Hematopoietic multipotent progenitor cell treated with erythropoietin and hydrocortisone succinate and interleukin-3 and kit ligand, for 17 days (in vitro differentiated cells): Measurements from ENCODE around the gene LMAN2.
A peak's percentile ranks its signal among the peaks of the same experiment; 100 is the strongest.
"Not testable (repeated sequence)": the region's sequence is repeated elsewhere in the genome, so short reads cannot be mapped to it uniquely, and the experiment has no call there.

Experiments used
- DNase-seq: peaks from one replicate; pipeline ENCODE4 v3.0.0-alpha.2; 2015; ENCODE audit warnings: low spot score

The LMAN2 gene

DNA sequence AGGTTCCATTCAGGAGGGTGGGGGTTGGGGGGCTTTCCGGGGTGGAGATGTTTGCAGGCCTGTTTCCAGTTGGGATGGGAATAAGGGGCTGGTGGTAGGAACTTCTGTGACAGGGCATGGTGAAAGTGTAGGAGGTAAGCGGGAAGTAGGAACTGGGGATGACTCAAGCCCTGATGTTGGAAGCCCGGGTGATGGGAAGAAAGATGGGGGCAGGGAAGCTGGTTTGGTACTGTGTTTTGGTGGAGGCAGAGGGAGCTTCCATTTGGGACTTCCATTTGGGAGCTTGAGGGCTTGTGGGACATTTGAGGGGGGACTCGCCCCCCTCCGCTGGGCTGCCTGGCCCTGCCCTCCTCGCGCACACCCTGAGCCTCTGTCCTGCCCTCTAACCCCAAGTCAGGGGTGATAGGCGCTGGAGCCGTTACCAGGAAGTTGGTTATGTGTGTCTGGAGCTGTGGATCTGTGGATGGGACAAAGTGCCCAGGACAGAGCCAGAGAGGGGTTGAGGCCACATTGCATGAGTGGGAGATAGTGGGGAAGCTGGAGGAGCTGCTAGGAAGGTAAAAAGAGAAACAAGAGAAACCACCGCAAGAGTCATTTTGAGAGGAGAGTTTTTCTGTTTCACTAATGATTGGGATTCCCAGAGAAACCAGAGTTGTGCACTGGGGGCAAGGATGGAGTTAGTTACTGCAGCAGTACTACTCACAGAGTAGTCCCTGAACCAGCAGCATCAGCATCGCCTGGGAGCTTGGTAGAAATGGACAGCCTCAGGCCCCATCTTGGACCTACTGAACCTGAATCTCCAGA, 12.9 kb upstream of the LMAN2 start:
- DNase-seq, result no peak

DNA sequence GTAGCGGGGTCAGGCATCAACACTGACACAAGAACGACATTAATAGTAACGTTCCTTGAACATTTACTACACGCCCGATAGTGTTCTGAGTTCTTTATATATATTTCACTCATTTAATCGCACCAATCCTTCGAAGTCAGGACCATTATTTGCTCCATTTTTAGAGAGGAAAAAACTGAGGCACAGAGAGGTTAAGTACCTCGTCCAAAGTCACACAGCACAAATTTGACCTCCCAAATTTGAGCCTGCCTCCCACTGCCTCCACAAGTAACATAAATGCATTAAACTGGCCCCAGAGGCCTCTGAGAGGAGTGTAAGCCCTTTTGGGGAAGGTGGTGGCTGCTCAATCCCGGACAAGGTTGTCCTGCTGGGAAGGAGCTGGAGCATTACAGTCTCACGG, 12.1 kb upstream of the LMAN2 start:
- no peak for DNase-seq

DNA sequence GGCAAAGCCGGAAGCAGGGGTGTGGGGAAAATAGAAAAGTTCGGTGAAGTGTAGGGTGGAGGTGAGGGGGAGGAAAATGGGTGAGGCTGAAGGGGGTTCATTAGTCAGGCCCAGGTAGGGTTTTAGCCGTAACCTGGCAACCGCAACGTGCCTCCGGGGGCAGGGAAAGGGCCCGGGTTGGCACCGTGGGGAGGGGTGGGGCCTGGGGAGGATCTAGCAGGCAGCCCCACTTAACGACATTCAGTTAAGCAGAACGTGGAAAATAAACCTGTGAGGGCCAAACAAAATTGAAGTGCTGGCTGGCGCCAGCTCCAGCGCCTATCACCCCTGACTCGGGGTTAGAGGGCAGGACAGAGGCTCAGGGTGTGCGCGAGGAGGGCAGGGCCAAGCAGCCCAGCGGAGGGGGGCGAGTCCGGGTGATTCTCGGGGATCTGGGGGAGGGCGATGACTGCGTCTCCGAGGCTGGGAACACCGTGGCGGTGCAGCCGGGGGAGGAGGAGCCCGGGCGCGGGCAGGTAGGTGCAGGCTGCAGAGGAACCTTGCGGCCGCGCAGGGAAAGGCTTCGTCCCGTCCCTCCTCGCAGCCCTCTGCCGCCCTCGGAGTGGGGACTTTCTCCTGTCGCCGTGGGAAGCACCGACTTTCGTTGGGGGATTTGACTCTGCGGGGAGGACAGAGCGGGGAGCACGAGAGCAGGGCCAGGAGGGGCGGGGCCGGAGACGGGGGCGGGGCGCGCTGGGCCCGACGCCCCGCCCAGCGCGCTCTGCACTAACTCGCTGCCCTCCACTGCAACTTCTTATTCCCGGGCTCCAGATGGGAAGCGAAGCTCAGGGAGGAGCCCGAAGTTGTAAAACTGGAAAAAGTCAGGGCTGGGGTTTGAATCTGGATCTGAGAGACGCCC, 11.4 kb upstream of the LMAN2 start:
- DNase-seq, result peak; percentile 79

DNA sequence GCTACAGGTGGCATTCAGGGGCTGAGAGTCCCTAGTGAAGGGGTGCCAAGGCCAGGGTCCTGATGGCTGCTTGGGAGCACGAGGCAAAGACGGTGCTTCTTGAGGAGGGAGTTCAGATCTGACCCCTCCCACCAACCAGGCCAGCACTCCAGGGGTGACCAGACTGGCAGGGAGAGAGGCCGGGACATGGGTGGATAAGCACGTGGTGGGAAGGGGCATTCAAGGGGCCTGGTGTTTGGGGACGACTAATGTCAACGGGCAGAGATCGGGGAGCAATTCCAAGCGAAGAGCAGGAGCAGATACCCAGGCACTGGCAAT, 10.8 kb upstream of the LMAN2 start:
- no peak for DNase-seq

DNA sequence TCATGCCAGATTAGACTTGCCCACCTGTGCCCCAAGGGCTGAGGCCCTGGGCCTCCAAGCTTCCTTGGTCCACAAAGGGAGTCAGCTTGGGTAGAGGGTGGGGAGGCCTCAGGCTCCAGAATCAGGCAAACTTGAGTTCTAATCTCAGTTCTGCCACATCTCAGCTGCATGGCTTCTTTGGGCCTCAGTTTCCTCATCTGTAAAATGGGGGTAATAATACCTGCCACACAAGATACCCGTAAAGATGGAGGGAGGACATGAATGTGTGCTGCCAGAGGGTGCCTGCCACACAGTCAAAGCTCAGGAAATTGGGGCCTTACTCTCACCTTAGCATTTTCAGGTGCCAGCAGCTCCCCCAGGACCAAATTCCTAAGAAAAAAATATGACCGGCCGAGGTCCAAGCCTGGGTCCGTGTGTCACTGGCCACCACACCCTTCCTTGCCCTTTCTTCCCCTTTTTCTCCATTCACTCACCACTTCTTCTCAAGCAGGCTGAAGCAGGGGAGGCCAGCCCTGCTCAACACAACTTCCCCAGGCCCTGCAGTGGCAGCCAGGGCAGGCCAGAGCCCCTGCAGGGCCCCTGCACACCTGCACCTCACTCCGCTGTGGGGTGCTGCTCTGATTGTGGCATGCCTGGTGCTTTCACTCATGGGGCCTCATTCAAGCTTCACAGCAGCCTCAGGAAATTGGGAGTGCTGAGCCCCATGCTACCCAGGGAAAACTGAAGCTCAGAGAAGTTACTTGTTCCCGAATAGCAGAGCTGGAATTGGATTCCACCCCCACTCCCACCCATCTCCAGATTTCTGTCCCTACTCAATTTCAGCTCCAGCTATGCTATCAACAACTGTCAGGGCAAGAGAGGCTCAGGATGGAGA, 10.2 kb upstream of the LMAN2 start:
- DNase-seq, result no peak

DNA sequence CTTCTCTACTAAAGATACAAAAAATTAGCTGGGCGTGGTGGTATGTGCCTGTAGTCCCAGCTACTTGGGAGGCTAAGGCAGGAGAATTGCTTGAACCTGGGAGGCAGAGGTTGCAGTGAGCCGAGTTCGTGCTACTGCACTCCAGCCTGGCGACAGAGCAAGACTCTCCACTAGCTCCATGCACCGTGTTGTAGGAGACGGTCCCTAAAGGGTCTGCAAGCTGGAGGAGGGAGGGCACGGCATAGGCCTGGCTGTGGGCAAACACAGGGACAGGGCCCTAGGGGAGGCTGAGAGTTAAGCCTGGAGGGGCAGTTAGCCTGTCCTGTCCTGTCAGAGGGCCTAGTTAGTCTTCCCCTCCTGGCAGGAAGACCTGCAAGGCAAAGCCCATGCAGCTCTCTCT, 9.3 kb upstream of the LMAN2 start:
- not testable (repeated sequence) for DNase-seq

DNA sequence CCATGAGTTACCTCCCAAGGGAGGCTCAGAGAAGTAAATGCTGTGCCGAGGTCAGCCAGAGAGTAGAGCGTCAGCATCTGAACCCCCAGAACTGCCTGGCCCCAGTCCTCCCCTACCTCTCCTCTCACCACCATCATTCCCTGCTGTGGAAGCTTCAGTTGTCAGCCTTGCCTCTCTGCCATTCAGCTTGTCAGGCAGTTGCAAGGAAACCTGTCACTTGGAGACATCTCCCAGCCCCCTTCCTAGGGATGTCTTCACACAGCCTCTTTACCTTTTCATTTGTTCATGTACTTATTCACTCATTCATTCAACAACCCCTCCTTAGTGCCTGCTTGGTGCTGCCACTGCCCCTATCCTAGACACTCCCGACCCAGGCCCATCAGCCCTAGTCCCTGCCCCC, 8.4 kb upstream of the LMAN2 start:
- no peak for DNase-seq

DNA sequence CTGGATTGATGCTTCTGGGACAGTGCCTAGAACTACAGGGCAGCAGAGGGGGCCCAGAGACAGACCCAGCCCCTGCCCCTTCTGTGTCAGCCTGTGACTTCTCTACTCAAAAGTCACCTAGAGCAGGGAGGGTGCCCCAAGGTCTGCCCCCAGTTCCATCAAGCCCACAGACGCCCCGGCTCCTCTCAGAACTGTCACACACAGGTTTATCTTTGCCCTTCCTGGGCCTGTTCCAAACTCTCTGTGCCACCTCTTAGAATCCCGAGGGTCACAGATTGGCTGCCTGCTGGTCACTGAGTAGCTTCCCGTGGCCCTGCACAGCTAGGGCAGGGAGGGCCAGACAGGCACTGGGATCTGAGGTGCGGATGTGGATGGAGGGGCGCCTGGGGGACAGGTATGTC, 8.0 kb upstream of the LMAN2 start:
- no peak for DNase-seq

DNA sequence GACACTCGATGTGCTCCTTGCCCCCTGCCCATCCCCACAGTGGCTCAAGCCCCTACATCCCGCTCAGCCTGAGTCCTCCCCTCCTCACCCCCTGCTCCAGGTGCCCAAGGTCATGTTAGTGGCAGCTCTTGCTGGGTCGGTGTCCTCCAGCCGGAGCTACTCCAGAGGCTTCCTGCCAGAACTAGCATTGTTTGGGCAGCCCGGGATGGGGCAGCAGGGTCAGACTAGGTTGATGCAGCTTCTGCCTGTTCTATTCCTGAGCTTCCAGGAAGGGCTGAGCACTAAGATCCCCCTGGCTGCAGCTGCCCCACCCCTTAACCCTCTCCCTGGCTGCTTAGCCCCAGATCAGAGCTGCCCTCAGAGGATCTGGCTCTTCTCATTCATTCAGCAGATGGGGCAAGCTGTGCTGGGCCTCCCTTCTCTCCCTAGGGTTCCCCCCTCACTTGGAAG, 6.9 kb upstream of the LMAN2 start:
- peak; percentile 21 for DNase-seq

DNA sequence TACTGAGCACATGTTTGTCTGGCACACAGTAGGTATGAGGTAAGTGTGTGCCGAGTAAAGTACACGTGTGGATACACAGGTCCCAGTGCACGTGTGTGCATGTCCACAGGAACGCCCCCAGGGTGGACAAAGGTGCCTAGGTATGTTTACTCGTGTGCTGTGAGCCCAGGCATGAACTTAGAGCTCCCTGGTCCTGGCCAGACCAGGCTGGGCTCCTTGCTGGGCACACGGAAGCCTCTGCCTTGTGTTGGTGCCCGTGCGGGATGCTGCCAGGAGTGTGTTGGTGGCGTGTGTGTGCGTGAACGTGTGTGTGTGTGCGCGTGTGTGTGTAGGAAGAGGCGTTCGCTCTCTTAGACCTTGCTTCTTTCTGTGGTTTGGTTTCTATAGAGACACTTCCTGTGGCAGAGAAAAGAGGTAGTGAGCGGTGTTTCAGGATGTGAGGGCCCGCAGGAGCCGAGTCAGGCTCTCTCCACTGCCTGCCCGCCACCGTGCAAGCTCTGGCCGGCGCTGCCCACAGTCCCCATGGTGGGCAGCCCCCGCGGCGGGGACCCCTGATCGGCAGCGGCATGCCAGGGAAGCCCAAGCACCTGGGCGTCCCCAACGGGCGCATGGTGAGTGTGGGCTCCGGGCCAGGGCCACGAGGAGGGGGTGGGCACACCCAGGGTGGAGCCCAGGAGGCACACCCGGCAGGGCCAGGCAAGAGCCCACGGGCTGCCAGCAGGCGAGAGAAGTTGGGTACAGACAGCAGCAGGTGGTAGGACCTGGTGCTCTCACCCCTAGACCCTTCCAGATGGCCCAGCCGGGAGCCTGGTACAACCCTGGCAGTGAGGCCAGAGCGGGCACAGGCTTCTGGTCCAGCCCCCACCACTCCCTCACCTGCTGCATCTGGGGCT, 6.2 kb upstream of the LMAN2 start, which contains the start of gene RGS14:
Gene RGS14, plus strand, starts transcription at position 466 of the 893 bp plus-strand sequence. Its CDS starts 101 bp downstream, at position 567.
- DNase-seq, result peak; percentile 85

DNA sequence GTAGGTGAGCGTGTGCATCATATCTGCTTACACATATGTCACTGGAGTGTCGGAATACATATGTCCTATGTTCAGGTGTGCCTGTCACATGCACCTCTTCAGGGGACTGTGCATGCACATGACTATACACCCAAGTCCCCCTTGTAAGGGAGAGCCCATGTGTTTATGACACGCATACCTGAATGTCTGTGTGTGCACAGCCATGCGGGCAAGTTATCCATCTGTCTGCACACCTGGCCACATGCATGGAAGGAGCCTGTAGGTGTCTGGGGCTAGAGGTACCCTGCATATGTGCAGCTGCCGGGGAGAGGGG, 5.6 kb upstream of the LMAN2 start:
- DNase-seq, result no peak

DNA sequence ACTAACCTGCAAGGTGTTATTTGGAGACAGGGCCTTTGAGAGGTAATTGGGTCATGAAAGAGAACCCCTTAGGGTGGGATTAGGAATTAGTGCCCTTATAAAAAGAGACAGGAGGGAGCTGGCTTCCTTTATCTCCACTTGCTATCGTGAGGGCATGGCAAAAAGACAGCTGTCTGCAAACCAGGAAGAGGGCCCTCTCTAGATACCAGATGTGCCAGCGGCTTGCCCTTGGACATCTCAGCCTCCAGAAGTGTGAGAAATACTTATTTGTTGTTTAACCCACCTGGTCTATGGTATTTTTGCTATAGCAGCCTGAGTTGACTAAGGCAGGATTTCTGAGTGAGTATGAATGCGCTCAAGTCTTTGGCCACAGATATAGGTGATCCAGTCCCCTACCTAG, 5.3 kb upstream of the LMAN2 start:
- DNase-seq, result no peak

DNA sequence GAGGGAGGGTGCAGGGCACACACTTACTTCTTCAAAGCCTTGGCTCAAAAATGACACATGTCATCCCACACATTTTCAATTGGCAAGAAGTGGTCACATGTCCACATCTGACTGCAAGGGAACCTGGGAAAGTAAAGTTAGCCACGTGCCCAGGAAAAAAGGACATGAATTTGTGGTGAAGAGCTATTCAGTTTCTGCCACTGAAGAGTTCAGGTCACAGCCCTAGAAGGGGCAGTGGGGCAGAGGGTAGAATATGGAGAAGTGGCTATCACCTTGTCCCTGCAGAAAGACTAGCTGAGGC, 4.3 kb upstream of the LMAN2 start:
- DNase-seq, result no peak

DNA sequence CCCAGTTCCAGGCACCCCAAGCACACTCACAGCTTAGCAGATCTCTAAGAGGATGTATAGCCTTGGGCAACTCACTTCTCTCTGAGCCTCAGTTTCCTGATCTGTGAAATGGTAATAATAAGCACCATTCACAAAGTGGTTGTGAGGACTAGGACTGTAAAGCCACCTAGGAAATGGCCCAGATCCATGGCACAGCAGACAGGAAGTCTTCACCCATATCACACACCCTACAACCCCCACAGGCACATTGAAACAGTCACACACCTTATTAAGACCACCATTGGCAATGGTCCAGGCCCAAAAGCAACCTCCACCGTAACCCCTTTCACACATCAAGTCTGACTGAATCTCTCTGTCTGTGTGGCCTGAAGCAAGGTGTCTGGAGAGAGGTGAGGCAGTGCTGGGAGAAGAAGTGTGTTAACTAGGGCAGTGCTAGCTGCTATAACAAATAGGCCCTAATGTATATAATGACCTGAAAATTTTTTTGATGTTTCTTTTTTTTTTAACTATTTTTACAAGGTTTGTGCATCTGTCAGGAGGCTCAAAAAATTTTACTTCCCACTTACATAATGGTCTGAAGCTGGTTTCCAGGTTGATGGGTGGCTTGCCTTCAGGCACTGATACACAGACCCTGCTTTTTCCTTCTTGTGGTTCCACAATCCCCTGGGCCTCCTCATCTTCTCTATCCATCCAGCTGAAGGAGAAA, 3.8 kb upstream of the LMAN2 start:
- no peak for DNase-seq

DNA sequence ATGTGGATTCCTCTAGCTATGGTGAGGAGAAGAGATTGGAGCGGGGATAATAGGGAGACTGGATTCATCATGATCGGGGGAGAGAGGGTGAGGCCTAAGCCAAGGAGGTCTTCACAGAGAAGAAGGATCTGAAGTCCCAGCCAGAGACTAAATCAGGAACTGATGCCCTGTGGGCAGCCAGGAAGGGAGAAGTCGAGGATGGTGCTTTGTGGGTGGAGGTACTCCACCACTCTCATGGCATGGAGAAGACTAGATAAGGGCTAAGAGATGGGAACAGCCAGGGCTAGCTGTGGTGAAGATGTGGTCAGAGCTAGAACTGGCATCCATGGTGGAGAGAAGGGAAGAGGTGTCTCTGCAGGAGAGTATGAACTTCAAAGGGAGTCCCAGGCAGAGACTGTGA, 3.2 kb upstream of the LMAN2 start:
- no peak for DNase-seq

DNA sequence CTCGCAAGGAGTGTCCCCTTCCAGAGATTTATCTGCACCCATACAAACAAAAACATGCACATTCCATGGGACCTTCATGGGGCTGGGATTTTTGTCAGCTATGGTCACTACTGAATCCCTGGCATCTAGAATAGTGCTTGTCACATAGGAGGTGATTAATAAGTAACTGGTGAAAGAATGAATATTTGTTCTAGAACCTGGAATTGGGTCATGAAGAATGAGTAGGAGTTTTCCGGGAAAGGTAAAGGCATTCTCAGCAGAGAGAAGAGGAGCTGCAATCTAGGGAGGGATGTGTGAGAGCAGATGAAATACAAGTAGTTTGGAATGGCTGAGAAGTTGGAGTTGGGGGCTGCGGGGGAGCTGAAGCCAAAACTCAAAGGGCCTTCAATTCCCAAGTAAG, 2.8 kb upstream of the LMAN2 start:
- no peak for DNase-seq

DNA sequence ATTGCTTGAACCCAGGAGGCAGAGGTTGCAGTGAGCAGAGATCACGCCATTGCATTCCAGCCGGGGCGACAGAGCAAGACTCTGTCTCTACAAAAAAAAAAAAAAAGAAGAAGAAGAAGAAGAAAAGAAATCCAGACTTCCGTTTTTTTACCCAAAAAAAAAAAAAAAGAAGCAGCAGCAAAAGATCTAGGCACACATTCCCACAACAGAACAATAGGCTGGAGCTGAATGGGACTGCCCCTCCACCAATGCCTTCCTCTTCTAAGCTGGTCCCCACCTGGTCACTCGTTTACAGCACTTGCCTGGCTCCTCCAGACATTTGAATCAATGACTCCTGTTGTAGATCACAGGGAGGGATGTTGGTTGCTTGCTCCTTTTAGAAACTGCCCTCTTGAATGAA, 1.6 kb upstream of the LMAN2 start:
- no peak for DNase-seq

DNA sequence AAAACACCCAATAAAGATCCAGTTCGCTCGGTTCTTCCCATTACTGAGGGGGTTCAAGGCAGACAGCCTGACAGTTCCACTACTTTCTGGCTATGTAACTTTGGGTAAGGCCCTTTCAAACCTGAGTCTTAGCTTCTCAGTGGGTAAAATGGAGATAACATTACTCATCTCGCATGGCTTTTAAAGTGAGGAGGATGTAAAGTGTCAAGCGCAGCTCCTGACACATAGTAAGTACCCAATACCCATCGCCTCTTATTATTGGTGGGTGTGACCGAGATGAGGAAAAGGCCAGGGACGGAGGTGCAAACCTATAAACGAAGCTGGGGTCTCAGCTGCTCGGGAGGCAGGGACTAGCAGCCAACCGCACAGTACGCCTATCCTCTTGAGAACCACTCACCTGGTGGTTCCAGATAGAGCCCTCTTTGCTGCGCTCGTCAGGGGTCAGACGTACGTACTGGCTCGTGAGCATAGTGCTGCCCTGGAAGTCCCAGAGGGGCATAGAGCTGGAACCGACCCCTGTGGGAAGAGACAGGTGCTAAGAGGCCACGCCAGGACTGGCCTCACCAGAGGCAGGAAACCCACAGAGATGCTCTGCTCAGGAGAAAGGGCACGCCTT, 584 bp downstream of the LMAN2 start:
- DNase-seq, result no peak

DNA sequence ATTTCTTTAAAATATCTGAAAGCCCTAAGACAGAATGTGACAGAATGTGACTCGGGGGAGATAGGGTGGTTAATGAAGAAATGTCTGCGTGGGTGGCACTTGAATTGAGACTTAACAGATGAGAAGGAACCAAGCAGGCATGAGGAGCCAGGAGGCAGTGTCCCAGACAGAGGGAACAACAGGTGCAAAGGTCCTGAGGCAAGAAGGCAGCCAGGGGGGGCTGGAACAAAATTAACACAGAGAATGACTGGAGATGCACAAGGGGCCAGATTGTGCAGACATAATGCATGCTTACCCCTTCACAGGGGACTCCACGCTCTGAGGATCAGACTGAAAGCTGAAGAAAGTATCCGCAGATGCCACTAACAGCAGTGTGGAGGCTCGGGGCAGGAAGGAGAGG, 1.7 kb downstream of the LMAN2 start:
- DNase-seq, result no peak

DNA sequence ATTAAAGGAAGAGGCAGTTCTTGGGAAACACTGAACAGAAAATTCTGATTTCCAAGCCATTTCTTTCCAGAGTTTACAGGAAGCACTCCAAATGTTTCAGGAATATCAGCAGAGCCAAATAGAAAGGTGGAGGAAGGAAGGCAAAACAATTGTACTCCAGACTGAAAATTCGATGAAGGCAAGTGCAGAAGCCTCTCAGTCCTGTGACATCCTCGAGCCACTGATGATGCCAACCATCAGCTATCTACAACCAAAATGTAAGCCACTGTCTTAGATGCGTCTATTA, 2.2 kb downstream of the LMAN2 start:
- DNase-seq, result no peak

DNA sequence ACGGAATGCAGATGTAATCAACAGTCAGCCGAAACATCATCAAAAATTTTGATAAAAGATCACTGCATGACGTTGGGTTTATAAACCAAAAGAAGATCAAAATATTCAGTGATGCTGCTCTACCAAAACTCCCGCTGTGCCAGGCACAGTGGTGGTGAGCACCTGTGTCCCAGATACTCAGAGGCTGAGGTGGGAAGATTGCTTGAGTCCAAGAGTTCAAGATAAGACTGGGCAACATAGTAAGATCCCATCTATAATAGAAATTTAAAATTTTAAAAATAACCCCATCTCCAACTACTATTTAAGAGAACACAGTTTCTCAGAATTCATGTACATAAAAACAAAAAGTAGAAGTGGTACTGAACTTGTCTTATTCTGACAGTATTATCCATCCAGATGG, 3.8 kb downstream of the LMAN2 start:
- DNase-seq, result no peak
